DND-41 (cell line): Measurements from ENCODE around the gene MLX.

ENCODE experiments used
- CTCF ChIP-seq: IDR thresholded peaks from 2 replicates; pipeline ENCODE4 v1.5.1; 2012; ENCODE audit warnings: borderline replicate concordance, low read length, moderate library complexity, mild to moderate bottlenecking; ENCODE audit not compliant: poor library complexity, severe bottlenecking; ENCODE audit errors: extremely low read depth
- EZH2 ChIP-seq: IDR thresholded peaks from 3 replicates; pipeline ENCODE4 v1.6.1; 2012; ENCODE audit warnings: borderline replicate concordance, low read depth, mild to moderate bottlenecking, moderate library complexity, low read length, inconsistent platforms; ENCODE audit not compliant: severe bottlenecking

- no peak for TF ChIP-seq CTCF
- TF ChIP-seq EZH2, result no peak
Observed at GRCh38 chr17:42543190-42544079, 23.5 kb upstream of the MLX start.
